SH-SY5Y (cell line): ENCODE results near the gene BANK1.

Experiments used
- GATA2 ChIP-seq: IDR thresholded peaks from 2 replicates; pipeline ENCODE4 v1.6.1; 2011; ENCODE audit warnings: mild to moderate bottlenecking, low read depth, low read length
- GATA3 ChIP-seq: IDR thresholded peaks from 2 replicates; pipeline ENCODE4 v1.6.1; 2011; ENCODE audit warnings: low read depth, mild to moderate bottlenecking, low read length, moderate library complexity

DNA sequence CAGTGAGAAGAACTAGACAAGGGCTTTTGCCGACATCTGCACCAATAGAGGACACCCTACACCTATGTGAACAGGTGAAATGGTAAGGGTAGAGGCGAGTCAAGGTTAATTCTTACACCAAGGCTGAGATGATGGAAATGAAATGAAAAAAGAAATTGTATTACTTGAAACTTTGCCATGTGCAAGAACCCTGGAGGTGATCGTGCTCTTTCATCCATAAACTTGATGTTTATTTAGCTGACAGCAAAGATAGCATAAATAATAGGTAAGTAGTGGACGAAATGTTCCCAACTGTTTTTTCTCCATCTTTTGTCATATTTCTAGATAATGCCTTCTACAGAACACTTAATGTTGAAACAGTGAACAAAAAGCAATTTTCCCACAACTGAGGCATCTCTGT is 162.5 kb downstream of the BANK1 start:
- no peak for TF ChIP-seq GATA2
- no peak for TF ChIP-seq GATA3
